K562 (cell line): ENCODE measurements around the gene ERC2. TPM values are rescaled to one million over a fixed set of nuclear protein-coding genes. Genes with fewer than 3 reads are reported as not detected.
A peak's percentile ranks its signal among the peaks of the same experiment; 100 is the strongest.

Source experiments
- ATAC-seq: fragments of 200-7000 bp; cut with Tn5 transposase; 3 replicates; pipeline ENCODE4 v1.9.1; 2020; ENCODE audit warnings: moderate library complexity
- BruUV-seq: library from RNA; stranded (reverse); fragments of 400-500 nt; replicated peaks from 2 replicates; lab custom pipeline; 2021; lab: Mats Ljungman, UMichigan
- CTCF ChIA-PET: fragments of 300-600 bp; formaldehyde crosslinking; extraction: SDS; loops from one replicate; lab custom pipeline; 2021; ENCODE audit warnings: low intra/inter-chr PET ratio; lab: Yijun Ruan, JAX
- POLR2A ChIA-PET: fragments of 300-600, 350-650 bp; sonication (Branson Sonifier 250); formaldehyde crosslinking; extraction: SDS; loops from one replicate; lab custom pipeline; 2021; ENCODE audit warnings: antibody characterized with exemption, inconsistent platforms; lab: Yijun Ruan, JAX
- DNase-seq, 4 experiments: peaks; one replicate each; pipeline versions ENCODE4 v3.0.0 to v3.0.0-alpha.2; 2011 to 2018; ENCODE audit warnings: low spot score in 3 of 4, mixed read lengths in 3 of 4; ENCODE audit errors: extremely low read depth in 1 of 4
- FAIRE-seq: peaks from 2 replicates; lab custom pipeline; 2011; peaks lifted over from hg19 to GRCh38; lab: Jason Lieb, UNC
- H2AFZ ChIP-seq: 2 replicates; pipeline ENCODE4 v1.6.0; 2011; ENCODE audit warnings: low read depth, low read length, control low read depth, inconsistent platforms
- H3K27ac ChIP-seq: fragments of 200-600 bp; 3 replicates; pipeline ENCODE4 v1.8.0; 2011; ENCODE audit warnings: low read depth, mild to moderate bottlenecking, control low read depth, inconsistent platforms, low read length, moderate library complexity, mixed read lengths; ENCODE audit errors: extremely low read depth
- H3K27me3 ChIP-seq, 2 experiments: fragments of 300-600 bp in 1 of 2; 2 replicates in 1 of 2; 3 replicates in 1 of 2; pipeline versions ENCODE4 v1.6.0 to v1.8.0; 2011; ENCODE audit warnings: inconsistent platforms in 2 of 2, low read length in 2 of 2, mild to moderate bottlenecking in 1 of 2, mixed read lengths in 1 of 2, moderate library complexity in 1 of 2; ENCODE audit not compliant: control insufficient read depth in 2 of 2, insufficient read depth in 2 of 2
- H3K36me3 ChIP-seq: fragments of 300-600 bp; 3 replicates; pipeline ENCODE4 v1.8.0; 2011; ENCODE audit warnings: mild to moderate bottlenecking, low read length, inconsistent platforms; ENCODE audit not compliant: control insufficient read depth, insufficient read depth
- H3K4me1 ChIP-seq, 2 experiments: fragments of 200-600 bp in 1 of 2; replicated peaks in 1 of 2; 2 replicates in 1 of 2; 3 replicates in 1 of 2; pipeline versions ENCODE4 v1.5.1 to v1.8.0; 2011; ENCODE audit warnings: inconsistent platforms in 2 of 2, low read length in 2 of 2, mild to moderate bottlenecking in 1 of 2, mixed read lengths in 1 of 2, moderate library complexity in 1 of 2; ENCODE audit not compliant: control insufficient read depth in 2 of 2, insufficient read depth in 2 of 2
- H3K4me2 ChIP-seq: 2 replicates; pipeline ENCODE4 v1.6.1; 2011; ENCODE audit warnings: low read length, control low read depth, inconsistent platforms, mixed read lengths; ENCODE audit not compliant: insufficient read depth
- H3K4me3 ChIP-seq: fragments of 200-600 bp; sonication (generic), shearing (Covaris generic); 2 replicates; pipeline ENCODE4 v1.5.1; 2016; ENCODE audit warnings: control low read depth, inconsistent platforms
- H3K79me2 ChIP-seq: fragments of 200-600 bp; 3 replicates; pipeline ENCODE4 v1.8.0; 2011; ENCODE audit warnings: low read length, inconsistent platforms; ENCODE audit not compliant: control insufficient read depth, insufficient read depth
- H3K9ac ChIP-seq, 2 experiments: 2 replicates each; pipeline versions ENCODE4 v1.6.0 to v1.6.1; 2011; ENCODE audit warnings: low read depth in 2 of 2, low read length in 2 of 2, control low read depth in 1 of 2, inconsistent platforms in 1 of 2, mild to moderate bottlenecking in 1 of 2, mixed read lengths in 1 of 2; ENCODE audit not compliant: insufficient read depth in 1 of 2
- H3K9me1 ChIP-seq: one replicate; pipeline ENCODE4 v1.6.0; 2011; ENCODE audit warnings: inconsistent platforms, mild to moderate bottlenecking, low read length, moderate library complexity; ENCODE audit not compliant: control insufficient read depth, insufficient read depth
- H3K9me3 ChIP-seq: replicated peaks from 2 replicates; pipeline ENCODE4 v1.5.1; 2011; ENCODE audit warnings: low read depth, low read length, inconsistent platforms; ENCODE audit not compliant: control insufficient read depth, insufficient read depth
- H4K20me1 ChIP-seq: replicated peaks from 2 replicates; pipeline ENCODE4 v1.6.1; 2011; ENCODE audit warnings: low read length, inconsistent platforms, mixed read lengths; ENCODE audit not compliant: control insufficient read depth, insufficient read depth
- C11orf30 ChIP-seq: fragments of 450-650 bp; IDR thresholded peaks from 2 replicates; pipeline ENCODE4 v1.6.1; 2016; ENCODE audit warnings: low read depth, mild to moderate bottlenecking
- HDAC1 ChIP-seq, 2 experiments: fragments of 450-650 bp; IDR thresholded peaks; 2 replicates each; pipeline ENCODE4 v1.6.1; 2016 to 2017; ENCODE audit warnings: inconsistent platforms in 1 of 2, mild to moderate bottlenecking in 1 of 2, moderate library complexity in 1 of 2
- MAFF ChIP-seq: IDR thresholded peaks from 2 replicates; pipeline ENCODE4 v1.6.1; 2012; ENCODE audit warnings: low read length, improper control_type of control experiment
- NFIC ChIP-seq: fragments of 450-650 bp; IDR thresholded peaks from 2 replicates; pipeline ENCODE4 v1.6.1; 2017; ENCODE audit warnings: mild to moderate bottlenecking, inconsistent platforms
- NFIX ChIP-seq: fragments of 250-450 bp; sonication (Bioruptor Pico); IDR thresholded peaks from 2 replicates; pipeline ENCODE4 v1.4.0; 2020; ENCODE audit warnings: low read depth, mild to moderate bottlenecking, moderate library complexity
- THRAP3 ChIP-seq: fragments of 450-650 bp; IDR thresholded peaks from 2 replicates; pipeline ENCODE4 v1.6.1; 2016; ENCODE audit warnings: mild to moderate bottlenecking, inconsistent platforms, borderline replicate concordance
- ZBTB8A ChIP-seq: fragments of 450-650 bp; IDR thresholded peaks from 2 replicates; pipeline ENCODE4 v1.6.1; 2018; ENCODE audit warnings: mild to moderate bottlenecking, moderate library complexity; ENCODE audit not compliant: partially characterized antibody
- ZNF274 ChIP-seq: IDR thresholded peaks from 2 replicates; pipeline ENCODE4 v1.6.1; 2011; ENCODE audit warnings: low read depth, mild to moderate bottlenecking, low read length, moderate library complexity, borderline replicate concordance
- ZNF778 ChIP-seq: fragments of 450-650 bp; formaldehyde crosslinking; IDR thresholded peaks from 2 replicates; pipeline ENCODE4 v1.4.0; 2020; ENCODE audit warnings: mild to moderate bottlenecking, moderate library complexity
- WGBS: fragments of 100-300 bp; shearing (Covaris generic); methylation state at CpG from one replicate; pipeline ENCODE4 v1.1.6; 2016; ENCODE audit warnings: low coverage, mixed read lengths; ENCODE audit not compliant: insufficient coverage; ENCODE audit errors: missing lambda C conversion rate; 5-methylcytosine and 5-hydroxymethylcytosine counted together
- in situ Hi-C: fragments of 300-500 bp; cut with MboI; formaldehyde crosslinking; loops from 4 replicates; pipeline ENCODE4 v1.15.0; 2018; ENCODE audit warnings: inconsistent platforms, mixed read lengths
- intact Hi-C: fragments of 100-400 bp; cut with micrococcal nuclease; formaldehyde crosslinking; loops from 2 replicates; pipeline ENCODE4 v1.14.2; 2022
- polyA plus RNA-seq, 8 experiments: library from polyadenylated mRNA; depleted of rRNA in 4 of 8; stranded (reverse) in 5 of 8; unstranded in 3 of 8; fragments of >200 nt; fragmentation: Nextera tagmentation in 2 of 8; fragmentation: Illumina TruSeq in 1 of 8; extraction: Ambion mirVana in 2 of 8; extraction: Trizol in 1 of 8; gene quantifications; 2 replicates each; pipeline versions ENCODE4 v1.2.1 to v1.2.3, GENCODE V29; 2011 to 2014; ENCODE audit warnings: inconsistent platforms in 1 of 8, missing spikeins in 1 of 8
- total RNA-seq, 7 experiments: library from RNA; depleted of rRNA in 6 of 7; stranded (reverse); fragments of >200 nt in 6 of 7; fragmentation: Illumina TruSeq in 2 of 7; extraction: Trizol in 2 of 7; gene quantifications; 2 replicates each; pipeline versions ENCODE4 v1.2.1 to v1.2.3, GENCODE V29; 2011 to 2021; ENCODE audit warnings: low replicate concordance in 1 of 7

The ERC2 gene
- total and polyA plus RNA-seq, 9 of the 15 experiments (the other 6 are each of a cell fraction or from before 2014, with no cell fraction given) = 0.04 to 0.18 (median 0.07) TPM; not detected in 2

GRCh38 chr3:55562700-55563099 is 905.6 kb downstream of the ERC2 start:
- no peak for ATAC-seq
- CTCF ChIA-PET = no interaction called here
- BruUV-seq = no TSS peak

GRCh38 chr3:55559500-55560423 is 908.5 kb downstream of the ERC2 start:
- BruUV-seq = no TSS peak

More at GRCh38 chr3:55562700-55563099, 905.6 kb downstream of the ERC2 start:
- DNase-seq (no peak), FAIRE-seq (no peak)
- WGBS = 0% methylated on average over 1 of the region's 1 CpG
- Histone ChIP-seq H2AFZ (no peak overlapping the region), H3K4me1 (no peaks in the 10 kb centered on the region), H3K9ac (no peak overlapping the region), H3K4me3 (no peak overlapping the region), H3K4me2 (no peak overlapping the region), H3K27me3 (no peaks in the 10 kb centered on the region), H3K79me2 (no peaks in the 10 kb centered on the region), H3K27ac (no peak overlapping the region), H3K36me3 (no peaks in the 10 kb centered on the region), H4K20me1 (no peaks in the 10 kb centered on the region), H3K9me1 (no peaks in the 10 kb centered on the region), H3K9me3 (no peaks in the 10 kb centered on the region)
- in situ Hi-C loops = no loop called here
- POLR2A ChIA-PET = no interaction called here
- intact Hi-C loops = no loop called here
- TF ChIP-seq ZNF274 = no peak
- no peak for TF ChIP-seq ZBTB8A
- peak; percentile 92 for TF ChIP-seq NFIC
- TF ChIP-seq THRAP3 = no peak
- no peak for TF ChIP-seq ZNF778 (CRISPR knock-in tag)
- peak; percentile 94 for TF ChIP-seq NFIX (CRISPR knock-in tag)
- TF ChIP-seq, all 486 proteins: peak for 2

More at GRCh38 chr3:55559500-55560423, 908.5 kb downstream of the ERC2 start:
- in situ Hi-C loops = no loop called here
- no peaks in the 10 kb centered on the region for H3K9me1 ChIP-seq
- H3K27ac ChIP-seq = no peak overlapping the region
- no peak for FAIRE-seq
- no peak for ATAC-seq
- H4K20me1 ChIP-seq = no peaks in the 10 kb centered on the region
- H3K4me2 ChIP-seq = no peak overlapping the region
- no peaks in the 10 kb centered on the region for H3K4me1 ChIP-seq
- TF ChIP-seq MAFF = peak; percentile 29; the same call in 1 of the 2 replicates
- peak; percentile 17; the same call in 1 of the 2 replicates for TF ChIP-seq C11orf30
- no peak for TF ChIP-seq HDAC1 (IDR thresholded peaks at IDR 0.05)
- TF ChIP-seq, all 486 proteins: peak for 2
- ChIA-PET CTCF (no interaction called here), POLR2A (no interaction called here)
- DNase-seq = no peak
- Histone ChIP-seq H3K4me3 (no peak overlapping the region), H3K9ac (no peak overlapping the region), H2AFZ (no peak overlapping the region), H3K27me3 (no peaks in the 10 kb centered on the region), H3K9me3 (no peaks in the 10 kb centered on the region), H3K36me3 (no peaks in the 10 kb centered on the region), H3K79me2 (no peaks in the 10 kb centered on the region)
- intact Hi-C loops = no loop called here
- 0% methylated on average over 6 of the region's 7 CpGs for WGBS
